T-cell (primary cell): Measurements from ENCODE around the gene PRKACA. TPM values are rescaled to one million over a fixed set of nuclear protein-coding genes. Genes with fewer than 3 reads are reported as not detected.
"Not testable (repeated sequence)": the region's sequence is repeated elsewhere in the genome, so short reads cannot be mapped to it uniquely, and the experiment has no call there.

Experiments
- ATAC-seq, 4 experiments: fragments of 200-7000 bp in 3 of 4; fragments of 150-1000 bp in 1 of 4; cut with Tn5 transposase; replicated peaks in 1 of 4; 1 replicate in 3 of 4; 2 replicates in 1 of 4; pipeline ENCODE4 v1.10.0; 2021; ENCODE audit warnings: moderate library complexity in 3 of 4, mild to moderate bottlenecking in 2 of 4, moderate number of reproducible peaks in 1 of 4
- CTCF ChIA-PET, 2 donors: fragments of 300-600 bp; sonication (Branson Sonifier 250); formaldehyde crosslinking; loops; one replicate each; lab custom pipeline; 2022; ENCODE audit warnings: antibody characterized with exemption in 2 of 2; lab: Charles Lee
- POLR2A ChIA-PET, 2 donors: fragments of 300-600 bp; sonication (Branson Sonifier 250); formaldehyde crosslinking; loops; one replicate each; lab custom pipeline; 2022; ENCODE audit warnings: antibody characterized with exemption in 2 of 2; lab: Charles Lee
- DNase-seq, 35 experiments: peaks; one replicate each; pipeline versions ENCODE4 v3.0.0 to v3.0.0-alpha.2; 2013 to 2023
- H3K27ac ChIP-seq: one replicate; pipeline ENCODE4 v1.5.1; 2013; ENCODE audit warnings: low read length
- H3K27me3 ChIP-seq, 2 experiments: replicated peaks in 1 of 2; 1 replicate in 1 of 2; 2 replicates in 1 of 2; pipeline versions ENCODE4 v1.6.1 to v1.7.0; 2013; ENCODE audit warnings: low read length in 1 of 2, mixed read lengths in 1 of 2; ENCODE audit not compliant: control insufficient read depth in 2 of 2, insufficient read depth in 2 of 2; ENCODE audit errors: extremely low read depth in 1 of 2
- H3K36me3 ChIP-seq, 2 donors: 1 replicate in 1 of 2; 2 replicates in 1 of 2; pipeline versions ENCODE4 v1.6.1 to v1.7.0; 2013; ENCODE audit warnings: low read length in 1 of 2; ENCODE audit not compliant: control insufficient read depth in 2 of 2, insufficient read depth in 1 of 2; ENCODE audit errors: extremely low read depth in 1 of 2
- H3K4me1 ChIP-seq, 2 experiments: 1 replicate in 1 of 2; 2 replicates in 1 of 2; pipeline versions ENCODE4 v1.6.1 to v1.7.0; 2013; ENCODE audit warnings: low read length in 2 of 2, mixed read lengths in 1 of 2; ENCODE audit not compliant: insufficient read depth in 2 of 2, control insufficient read depth in 1 of 2; ENCODE audit errors: extremely low read depth in 1 of 2
- H3K4me3 ChIP-seq, 2 donors: 1 replicate in 1 of 2; 2 replicates in 1 of 2; pipeline versions ENCODE4 v1.5.1 to v1.7.0; 2013; ENCODE audit warnings: mild to moderate bottlenecking in 2 of 2, low read length in 1 of 2, moderate library complexity in 1 of 2; ENCODE audit not compliant: control insufficient read depth in 1 of 2; ENCODE audit errors: extremely low read depth in 1 of 2
- H3K9me3 ChIP-seq: 2 replicates; pipeline ENCODE4 v1.7.0; 2013
- H3K27ac Mint-ChIP-seq, 2 donors: one replicate each; pipeline ENCODE4 v1.8.0; 2020 to 2021; ENCODE audit warnings: mild to moderate bottlenecking in 2 of 2, mixed read lengths in 2 of 2
- H3K27me3 Mint-ChIP-seq, 2 donors: one replicate each; pipeline ENCODE4 v1.8.0; 2021 to 2022; ENCODE audit warnings: mixed read lengths in 2 of 2
- H3K36me3 Mint-ChIP-seq: one replicate; pipeline ENCODE4 v1.8.0; 2021; ENCODE audit warnings: mixed read lengths
- H3K4me1 Mint-ChIP-seq, 3 donors: one replicate each; pipeline ENCODE4 v1.8.0; 2020 to 2022; ENCODE audit warnings: mixed read lengths in 3 of 3, mild to moderate bottlenecking in 1 of 3
- H3K4me3 Mint-ChIP-seq, 3 donors: one replicate each; pipeline ENCODE4 v1.8.0; 2020 to 2022; ENCODE audit warnings: mild to moderate bottlenecking in 3 of 3, mixed read lengths in 3 of 3, moderate library complexity in 3 of 3
- H3K9me3 Mint-ChIP-seq, 3 donors: one replicate each; pipeline ENCODE4 v1.8.0; 2020 to 2022; ENCODE audit warnings: mixed read lengths in 3 of 3
- WGBS: methylation state at CpG from one replicate; pipeline ENCODE4 v1.1.5; 2013; ENCODE audit warnings: missing lambda C conversion rate; ENCODE audit not compliant: insufficient coverage; 5-methylcytosine and 5-hydroxymethylcytosine counted together
- total RNA-seq, 35 experiments: library from RNA in 6 of 35; stranded (reverse) in 6 of 35; fragments of 120-200 nt in 1 of 35; gene quantifications; one replicate each; pipeline versions ENCODE4 v1.2.1 to v1.2.4 and lab custom pipeline; 2013 to 2026

PRKACA gene
- total RNA-seq, 5 donors from 2014 or later (not counting 1 experiment from before 2014, with no cell fraction given), result 43.0 to 53.5 (median 48.9) TPM

- no peaks in the 10 kb centered on the region for H3K27me3 Mint-ChIP-seq
- H3K36me3 Mint-ChIP-seq, result peaks cover 7% of the 10 kb centered on the region
- no peaks in the 10 kb centered on the region for H3K9me3 Mint-ChIP-seq
- H3K27ac ChIP-seq, result peak overlapping the region; percentile 88
- H3K27ac Mint-ChIP-seq, result peak overlapping the region; percentile 97 to 99
- H3K4me3 ChIP-seq, result peak overlapping the region; percentile 30 to 63
- H3K4me1 ChIP-seq, result peaks cover 20 to 38% of the 10 kb centered on the region in 2 experiments
- no peaks in the 10 kb centered on the region for H3K27me3 ChIP-seq
- H3K36me3 ChIP-seq, result peaks cover 0 to 5% of the 10 kb centered on the region in 2 donors
- H3K4me1 Mint-ChIP-seq, result peaks cover 35 to 48% (median 38%) of the 10 kb centered on the region in 3 donors
- DNase-seq (peak; percentile 33 to 76 (median 59)), ATAC-seq (peak; percentile 91 to 92 (median 92))
- peak overlapping the region; percentile 78 to 82 (median 78) for H3K4me3 Mint-ChIP-seq
- ChIA-PET POLR2A (no interaction called here), CTCF (interaction anchor here in 1 of 2 donors (0.7 to 2.0 kb wide), 3 partner anchors 11 to 214 kb away, joined by 3 to 7 read pairs (median 4); partner anchors contain the start of gene ASF1B)
- WGBS, result under 1% methylated on average over 14 of the region's 21 CpGs
- H3K9me3 ChIP-seq, result no peaks in the 10 kb centered on the region
These were observed 32.0 kb upstream of the PRKACA start for GRCh38 chr19:14149509-14149994.

- ChIA-PET POLR2A (no interaction called here), CTCF (interaction anchor here in 1 of 2 donors (0.7 to 4.3 kb wide), 4 partner anchors 10 to 215 kb away, joined by 3 to 21 read pairs (median 6); partner anchors contain the start of gene ASF1B)
- Histone ChIP-seq H3K27ac (peak overlapping the region; percentile 88), H3K27me3 (no peaks in the 10 kb centered on the region), H3K36me3 (peaks cover 0 to 5% of the 10 kb centered on the region in 2 donors), H3K4me1 (peaks cover 20 to 38% of the 10 kb centered on the region in 2 experiments), H3K4me3 (peak overlapping the region; percentile 30 to 63), H3K9me3 (no peaks in the 10 kb centered on the region)
- peaks cover 7% of the 10 kb centered on the region for H3K36me3 Mint-ChIP-seq
- H3K9me3 Mint-ChIP-seq, result no peaks in the 10 kb centered on the region
- DNase-seq (no peak), ATAC-seq (no peak)
- no peaks in the 10 kb centered on the region for H3K27me3 Mint-ChIP-seq
- H3K4me3 Mint-ChIP-seq, result peak overlapping the region; percentile 78 to 82 (median 78)
- WGBS, result 89% methylated on average over 3 of the region's 13 CpGs
- peak overlapping the region; percentile 97 to 99 for H3K27ac Mint-ChIP-seq
- peaks cover 35 to 48% (median 38%) of the 10 kb centered on the region in 3 donors for H3K4me1 Mint-ChIP-seq
These were observed 31.3 kb upstream of the PRKACA start for GRCh38 chr19:14148751-14149410.

- H3K4me3 ChIP-seq, result no peak overlapping the region
- peak; percentile 40 to 50 (median 42) for ATAC-seq
- 81% methylated on average over 11 of the region's 20 CpGs for WGBS
- Mint-ChIP-seq H3K4me1 (peaks cover 35 to 46% (median 38%) of the 10 kb centered on the region in 3 donors), H3K27ac (peak overlapping the region; percentile 97 to 99), H3K27me3 (no peaks in the 10 kb centered on the region), H3K4me3 (peak overlapping the region; percentile 28 to 82 (median 52)), H3K9me3 (no peaks in the 10 kb centered on the region), H3K36me3 (peaks cover 4% of the 10 kb centered on the region)
- peaks cover 0 to 5% of the 10 kb centered on the region in 2 donors for H3K36me3 ChIP-seq
- POLR2A ChIA-PET, result no interaction called here
- H3K27ac ChIP-seq, result peak overlapping the region; percentile 88
- H3K27me3 ChIP-seq, result no peaks in the 10 kb centered on the region
- H3K9me3 ChIP-seq, result no peaks in the 10 kb centered on the region
- DNase-seq, result peak in 27 of 35 experiments; percentile 4 to 67 (median 39)
- CTCF ChIA-PET, result interaction anchor here in 1 of 2 donors (0.9 to 4.3 kb wide), 2 partner anchors 11 to 45 kb away, joined by 4 to 21 read pairs; partner anchors contain the start of gene ASF1B
- peaks cover 20 to 38% of the 10 kb centered on the region in 2 experiments for H3K4me1 ChIP-seq
These were observed 30.4 kb upstream of the PRKACA start for GRCh38 chr19:14147797-14148605.

- 89% methylated on average over 7 of the region's 7 CpGs for WGBS
- H3K27ac Mint-ChIP-seq, result peak overlapping the region; percentile 28 to 76
- no peaks in the 10 kb centered on the region for H3K27me3 Mint-ChIP-seq
- H3K4me3 ChIP-seq, result no peak overlapping the region
- DNase-seq, result no peak
- H3K9me3 Mint-ChIP-seq, result no peaks in the 10 kb centered on the region
- H3K27ac ChIP-seq, result no peak overlapping the region
- ATAC-seq, result no peak
- no peaks in the 10 kb centered on the region for H3K36me3 Mint-ChIP-seq
- no peaks in the 10 kb centered on the region for H3K9me3 ChIP-seq
- peaks cover 26 to 38% of the 10 kb centered on the region in 2 experiments for H3K4me1 ChIP-seq
- peaks cover 46 to 56% (median 49%) of the 10 kb centered on the region in 3 donors for H3K4me1 Mint-ChIP-seq
- CTCF ChIA-PET, result interaction anchor here in 1 of 2 donors (4.3 kb wide), 1 partner anchor 10 kb away, joined by 21 read pairs; the partner anchor contains the start of gene ASF1B
- H3K4me3 Mint-ChIP-seq, result no peak overlapping the region
- H3K27me3 ChIP-seq, result no peaks in the 10 kb centered on the region
- H3K36me3 ChIP-seq, result no peaks in the 10 kb centered on the region
- POLR2A ChIA-PET, result interaction anchor here in 1 of 2 donors (0.6 kb wide), 1 partner anchor 387 kb away, joined by 5 read pairs; no protein-coding TSS in a partner anchor
These were observed 29.2 kb upstream of the PRKACA start for GRCh38 chr19:14146789-14147216.

GRCh38 chr19:14146169-14146568 lies 28.6 kb upstream of the PRKACA start:
- peaks cover 31 to 40% of the 10 kb centered on the region in 2 experiments for H3K4me1 ChIP-seq
- H3K4me3 Mint-ChIP-seq, DNase-seq, H3K27me3 ChIP-seq, H3K9me3 Mint-ChIP-seq, H3K36me3 ChIP-seq, H3K4me3 ChIP-seq, H3K27ac ChIP-seq, ATAC-seq, H3K36me3 Mint-ChIP-seq, H3K9me3 ChIP-seq, H3K27me3 Mint-ChIP-seq: not testable (repeated sequence)
- ChIA-PET CTCF (interaction anchor here in 1 of 2 donors (1.4 to 4.3 kb wide), 2 partner anchors 9 to 23 kb away, joined by 6 to 21 read pairs; partner anchors contain the start of gene ASF1B), POLR2A (interaction anchor here in 1 of 2 donors (0.6 kb wide), 1 partner anchor 286 kb away, joined by 7 read pairs; no protein-coding TSS in a partner anchor)
- WGBS, result no CpG with 5 or more reads among the region's 10 CpGs
- Mint-ChIP-seq H3K27ac (peak overlapping the region in 1 of 2 donors; percentile 72), H3K4me1 (peaks cover 47 to 58% (median 52%) of the 10 kb centered on the region in 3 donors)
